Testis (tissue), 2 donors: ENCODE results near the gene C1orf141.

ENCODE experiments used
- CTCF ChIP-seq, 3 experiments: fragments of 450-650 bp in 2 of 3; fragments of 200-600 bp in 1 of 3; sonication (generic) in 1 of 3; IDR thresholded peaks; one replicate each; pipeline ENCODE4 v1.5.1; 2016 to 2019; ENCODE audit warnings: antibody characterized with exemption in 3 of 3, mild to moderate bottlenecking in 2 of 3, moderate library complexity in 1 of 3
- POLR2A ChIP-seq: fragments of 450-650 bp; IDR thresholded peaks from one replicate; pipeline ENCODE4 v1.6.1; 2017; ENCODE audit warnings: antibody characterized with exemption, mild to moderate bottlenecking, moderate library complexity

GRCh38 chr1:67110352-67110751, 24.4 kb downstream of the C1orf141 start:
- TF ChIP-seq CTCF (IDR thresholded peaks at IDR 0.05) = no peak
- no peak for TF ChIP-seq POLR2A
